PC-3 (cell line): ENCODE data around the gene DDX46.

Experiments
- CTCF ChIP-seq: fragments of 300-600 bp; sonication (generic); conservative IDR thresholded peaks from 2 replicates; pipeline ENCODE4 v1.5.1; 2017; ENCODE audit warnings: antibody characterized with exemption, low read depth, mild to moderate bottlenecking, low read length
- EZH2phosphoT487 ChIP-seq: fragments of 300-600 bp; sonication (generic); IDR thresholded peaks from 2 replicates; pipeline ENCODE4 v1.6.1; 2018; ENCODE audit warnings: mild to moderate bottlenecking, antibody characterized with exemption, low read length, borderline replicate concordance

GRCh38 chr5:134794082-134794481 lies 35.5 kb downstream of the DDX46 start:
- TF ChIP-seq CTCF (no peak), EZH2phosphoT487 (no peak)
